D721Med (cell line): ENCODE results near the gene SPATA20.
A peak's percentile ranks its signal among the peaks of the same experiment; 100 is the strongest.

ENCODE experiments used
- DNase-seq: peaks from one replicate; pipeline ENCODE4 v3.0.0; 2011; ENCODE audit warnings: low spot score; ENCODE audit not compliant: insufficient read length
- FAIRE-seq: peaks from 2 replicates; lab custom pipeline; 2011; peaks lifted over from hg19 to GRCh38; lab: Jason Lieb, UNC
- TF ChIP-seq, protein P1 (sequence below): IDR thresholded peaks from 2 replicates; pipeline ENCODE4 v1.5.1; 2012; ENCODE audit warnings: mild to moderate bottlenecking, control low read depth; ENCODE audit not compliant: insufficient read depth; ENCODE audit errors: missing control alignments

Gene SPATA20

GRCh38 chr17:50547035-50547735 is at the start of gene SPATA20:
Gene SPATA20, plus strand, starts transcription at chr17:50547174. Its CDS starts 35 bp downstream, at chr17:50547209.
- FAIRE-seq (no peak), DNase-seq (peak; percentile 75)
- TF ChIP-seq, protein P1, sequence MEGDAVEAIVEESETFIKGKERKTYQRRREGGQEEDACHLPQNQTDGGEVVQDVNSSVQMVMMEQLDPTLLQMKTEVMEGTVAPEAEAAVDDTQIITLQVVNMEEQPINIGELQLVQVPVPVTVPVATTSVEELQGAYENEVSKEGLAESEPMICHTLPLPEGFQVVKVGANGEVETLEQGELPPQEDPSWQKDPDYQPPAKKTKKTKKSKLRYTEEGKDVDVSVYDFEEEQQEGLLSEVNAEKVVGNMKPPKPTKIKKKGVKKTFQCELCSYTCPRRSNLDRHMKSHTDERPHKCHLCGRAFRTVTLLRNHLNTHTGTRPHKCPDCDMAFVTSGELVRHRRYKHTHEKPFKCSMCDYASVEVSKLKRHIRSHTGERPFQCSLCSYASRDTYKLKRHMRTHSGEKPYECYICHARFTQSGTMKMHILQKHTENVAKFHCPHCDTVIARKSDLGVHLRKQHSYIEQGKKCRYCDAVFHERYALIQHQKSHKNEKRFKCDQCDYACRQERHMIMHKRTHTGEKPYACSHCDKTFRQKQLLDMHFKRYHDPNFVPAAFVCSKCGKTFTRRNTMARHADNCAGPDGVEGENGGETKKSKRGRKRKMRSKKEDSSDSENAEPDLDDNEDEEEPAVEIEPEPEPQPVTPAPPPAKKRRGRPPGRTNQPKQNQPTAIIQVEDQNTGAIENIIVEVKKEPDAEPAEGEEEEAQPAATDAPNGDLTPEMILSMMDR = peak; percentile 99

DNA sequence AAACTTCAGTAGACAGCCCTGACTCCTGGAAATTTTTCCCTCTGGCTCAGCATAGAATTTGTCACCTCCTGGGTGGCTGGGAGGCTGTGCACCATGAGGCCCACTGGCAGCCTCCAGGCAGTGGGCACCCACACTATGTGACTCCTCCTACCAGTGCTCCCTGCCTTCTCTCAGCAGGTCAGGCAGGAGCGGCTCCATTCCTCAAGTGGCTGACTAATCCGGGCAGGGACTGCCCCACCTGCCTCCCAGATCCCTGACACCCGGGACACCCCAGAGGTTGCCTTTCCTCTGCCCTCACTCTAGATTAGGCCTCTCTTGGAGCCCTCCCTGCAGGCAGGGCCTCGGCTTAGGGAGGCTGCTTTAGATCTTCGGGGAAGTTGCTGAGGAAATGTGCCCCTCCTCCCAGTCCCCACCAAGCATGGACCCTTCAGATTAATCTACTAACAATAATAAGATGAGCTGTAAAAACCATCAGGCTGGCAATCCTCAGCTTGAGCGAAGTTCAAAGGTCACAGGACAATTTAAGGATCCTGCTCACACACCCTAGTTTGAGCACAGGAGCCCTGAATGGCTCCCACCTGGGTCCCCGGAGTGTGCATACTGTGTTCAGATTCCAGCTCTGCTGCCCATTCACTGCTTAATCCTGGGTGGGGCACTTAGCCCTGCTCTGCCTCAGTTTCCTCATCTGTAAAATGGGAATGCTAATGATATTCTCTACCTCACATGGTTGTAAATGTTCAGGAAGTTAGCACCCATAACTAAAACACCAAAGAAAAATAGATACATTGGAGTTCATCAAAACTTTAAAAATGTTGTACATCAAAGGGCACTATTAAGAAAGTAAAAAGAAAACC is 48.7 kb upstream of the SPATA20 start:
- TF ChIP-seq, protein P1 = no peak
- FAIRE-seq (no peak), DNase-seq (no peak)

GRCh38 chr17:50499270-50499669 is 47.7 kb upstream of the SPATA20 start:
- FAIRE-seq (no peak), DNase-seq (no peak)
- TF ChIP-seq, protein P1 = no peak

- FAIRE-seq (no peak), DNase-seq (no peak)
- TF ChIP-seq, protein P1 = no peak
These were observed 47.3 kb upstream of the SPATA20 start for GRCh38 chr17:50499721-50500120.

DNA sequence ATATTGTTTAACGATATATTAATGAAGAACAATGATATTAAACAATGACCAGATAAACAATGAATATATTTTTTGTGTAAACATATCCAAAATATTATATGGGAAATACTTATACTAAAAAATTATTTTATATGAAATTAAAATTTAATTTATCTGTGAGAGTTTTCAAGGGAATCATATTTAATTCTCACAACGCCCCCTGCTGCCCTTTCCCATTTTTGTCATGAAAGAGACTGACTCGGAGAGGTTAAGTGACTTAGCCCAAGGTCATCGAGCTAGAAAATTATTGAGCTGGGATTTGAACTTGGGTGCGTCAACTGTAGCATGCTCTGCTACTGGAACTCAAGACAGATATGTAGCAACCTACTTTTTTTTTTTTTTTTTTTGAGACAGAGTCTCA is 45.9 kb upstream of the SPATA20 start:
- TF ChIP-seq, protein P1 = peak; percentile 58
- FAIRE-seq = no peak
- no peak for DNase-seq

DNA sequence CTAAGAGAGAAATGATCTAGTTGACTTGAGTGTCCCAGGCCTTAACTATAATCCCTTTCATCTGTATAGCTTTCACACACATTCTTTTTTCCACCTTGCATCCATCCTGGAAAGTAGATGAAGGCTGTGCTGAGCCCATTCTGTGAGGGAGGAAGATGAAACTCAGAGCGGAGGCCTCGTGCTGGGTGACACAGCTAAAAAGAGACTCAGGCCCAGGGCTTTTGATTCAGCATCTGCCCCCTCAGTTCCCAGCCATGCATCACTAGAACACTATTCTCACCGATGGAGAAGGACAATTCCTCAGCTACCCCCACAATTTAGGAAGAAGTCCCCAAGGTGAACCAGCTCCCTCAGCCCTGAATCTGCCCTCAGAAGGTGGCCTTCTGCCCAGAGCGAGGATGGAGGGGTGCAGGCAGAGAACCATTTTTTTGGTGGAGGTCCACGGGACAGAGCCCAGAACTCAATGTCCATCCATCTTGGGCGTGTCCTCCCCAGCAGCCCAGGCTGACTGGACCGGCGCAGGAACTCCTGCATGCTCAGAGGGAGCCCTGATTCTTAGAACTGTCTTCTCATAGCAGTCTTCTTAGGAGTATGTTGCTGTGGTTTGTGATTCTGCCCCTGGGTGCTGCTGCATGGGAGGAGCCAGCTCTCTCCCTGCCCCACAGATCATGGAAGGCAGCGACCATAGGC is 44.5 kb upstream of the SPATA20 start:
- DNase-seq = peak; percentile 52
- FAIRE-seq = no peak
- TF ChIP-seq, protein P1 = no peak
